Common myeloid progenitor, CD34-positive (primary cell): ENCODE measurements around the gene GJA10.
A peak's percentile ranks its signal among the peaks of the same experiment; 100 is the strongest.

Source experiments
- CTCF ChIA-PET: fragments of 350-600 bp; sonication (Branson Sonifier 250); formaldehyde crosslinking; loops from one replicate; lab custom pipeline; 2021; ENCODE audit warnings: antibody characterized with exemption; lab: Charles Lee
- POLR2A ChIA-PET: fragments of 350-600 bp; sonication (Branson Sonifier 250); formaldehyde crosslinking; loops from one replicate; lab custom pipeline; 2021; ENCODE audit warnings: antibody characterized with exemption; lab: Charles Lee
- DNase-seq, 3 donors: peaks; one replicate each; pipeline versions ENCODE4 v3.0.0 to v3.0.0-alpha.2; 2013
- H3K27ac ChIP-seq, 2 experiments: 1 replicate in 1 of 2; 2 replicates in 1 of 2; pipeline ENCODE4 v1.7.0; 2013; ENCODE audit warnings: inconsistent platforms in 2 of 2, low read length in 2 of 2, mild to moderate bottlenecking in 2 of 2, low read depth in 1 of 2, moderate library complexity in 1 of 2; ENCODE audit not compliant: severe bottlenecking in 2 of 2, insufficient read depth in 1 of 2, poor library complexity in 1 of 2
- H3K27me3 ChIP-seq, 5 experiments: replicated peaks in 2 of 5; 1 replicate in 3 of 5; 2 replicates in 2 of 5; pipeline versions ENCODE4 v1.6.1 to v1.7.0; 2013; ENCODE audit warnings: low read length in 4 of 5, mild to moderate bottlenecking in 2 of 5, moderate library complexity in 2 of 5, inconsistent platforms in 1 of 5; ENCODE audit not compliant: insufficient read depth in 5 of 5, control insufficient read depth in 4 of 5
- H3K36me3 ChIP-seq, 4 experiments: 1 replicate in 2 of 4; 2 replicates in 2 of 4; pipeline versions ENCODE4 v1.6.1 to v1.7.0; 2013; ENCODE audit warnings: low read length in 3 of 4, control low read depth in 1 of 4, mild to moderate bottlenecking in 1 of 4; ENCODE audit not compliant: control insufficient read depth in 4 of 4, insufficient read depth in 4 of 4
- H3K4me1 ChIP-seq, 4 experiments: 1 replicate in 3 of 4; 2 replicates in 1 of 4; pipeline versions ENCODE4 v1.6.1 to v1.7.1; 2013; ENCODE audit warnings: low read length in 3 of 4, mild to moderate bottlenecking in 3 of 4, control low read depth in 1 of 4, inconsistent platforms in 1 of 4, moderate library complexity in 1 of 4; ENCODE audit not compliant: control insufficient read depth in 4 of 4, insufficient read depth in 4 of 4; ENCODE audit errors: control extremely low read depth in 1 of 4
- H3K4me3 ChIP-seq, 7 experiments: 1 replicate in 4 of 7; 2 replicates in 3 of 7; pipeline versions ENCODE4 v1.5.1 to v1.7.0; 2013; ENCODE audit warnings: mild to moderate bottlenecking in 7 of 7, low read length in 6 of 7, moderate library complexity in 6 of 7, inconsistent platforms in 2 of 7, low read depth in 2 of 7, control low read depth in 1 of 7; ENCODE audit not compliant: insufficient read depth in 4 of 7, control insufficient read depth in 1 of 7; ENCODE audit errors: extremely low read depth in 1 of 7
- H3K9me3 ChIP-seq, 5 experiments: 1 replicate in 4 of 5; 2 replicates in 1 of 5; pipeline versions ENCODE4 v1.6.1 to v1.7.1; 2013; ENCODE audit warnings: low read length in 4 of 5, mild to moderate bottlenecking in 2 of 5, inconsistent platforms in 1 of 5, low read depth in 1 of 5, moderate library complexity in 1 of 5; ENCODE audit not compliant: control insufficient read depth in 4 of 5, insufficient read depth in 2 of 5; ENCODE audit errors: control extremely low read depth in 1 of 5
- WGBS: methylation state at CpG from one replicate; pipeline ENCODE4 v1.1.5; 2013; ENCODE audit not compliant: insufficient coverage; 5-methylcytosine and 5-hydroxymethylcytosine counted together

GJA10 gene

GRCh38 chr6:89866024-89866678, 28.1 kb upstream of the GJA10 start:
- Histone ChIP-seq H3K36me3 (peaks cover 27 to 71% (median 60%) of the 10 kb centered on the region in 4 experiments), H3K27me3 (no peaks in the 10 kb centered on the region), H3K9me3 (peaks cover 0 to 3% (median 0%) of the 10 kb centered on the region in 5 experiments), H3K4me1 (no peaks in the 10 kb centered on the region), H3K4me3 (no peak overlapping the region), H3K27ac (no peak overlapping the region)
- POLR2A ChIA-PET, result no interaction called here
- DNase-seq, result no peak
- CTCF ChIA-PET, result no interaction called here
- WGBS, result 100% methylated on average over 1 of the region's 6 CpGs

GRCh38 chr6:89873721-89874120, 20.5 kb upstream of the GJA10 start:
- peaks cover 2 to 35% (median 19%) of the 10 kb centered on the region in 4 experiments for H3K36me3 ChIP-seq
- H3K4me3 ChIP-seq, result no peak overlapping the region
- H3K27ac ChIP-seq, result no peak overlapping the region
- no peaks in the 10 kb centered on the region for H3K9me3 ChIP-seq
- CTCF ChIA-PET, result interaction anchor here (0.9 kb wide), 1 partner anchor 12 kb away, joined by 3 read pairs; no protein-coding TSS in a partner anchor
- no peaks in the 10 kb centered on the region for H3K4me1 ChIP-seq
- POLR2A ChIA-PET, result interaction anchor here (0.7 kb wide), 1 partner anchor 8 kb away, joined by 3 read pairs; no protein-coding TSS in a partner anchor
- no peaks in the 10 kb centered on the region for H3K27me3 ChIP-seq
- no peak for DNase-seq

GRCh38 chr6:89874438-89874837, 19.8 kb upstream of the GJA10 start:
- Histone ChIP-seq H3K4me3 (no peak overlapping the region), H3K9me3 (no peaks in the 10 kb centered on the region), H3K4me1 (no peaks in the 10 kb centered on the region), H3K36me3 (peaks cover 2 to 32% (median 19%) of the 10 kb centered on the region in 4 experiments), H3K27me3 (no peaks in the 10 kb centered on the region), H3K27ac (no peak overlapping the region)
- CTCF ChIA-PET, result no interaction called here
- DNase-seq, result peak in 1 of 3 donors; percentile 6
- WGBS, result no CpG with 5 or more reads among the region's 3 CpGs
- POLR2A ChIA-PET, result no interaction called here

GRCh38 chr6:89886378-89887120, 7.7 kb upstream of the GJA10 start:
- H3K4me3 ChIP-seq, result no peak overlapping the region
- WGBS, result 94% methylated on average over 44 of the region's 44 CpGs
- DNase-seq, result no peak
- H3K9me3 ChIP-seq, result peaks cover 0 to 5% (median 0%) of the 10 kb centered on the region in 5 experiments
- H3K27me3 ChIP-seq, result peaks cover 3 to 48% (median 11%) of the 10 kb centered on the region in 5 experiments
- CTCF ChIA-PET, result interaction anchor here (0.6 kb wide), 2 partner anchors 256 to 781 kb away, joined by 3 read pairs; no protein-coding TSS in a partner anchor
- H3K27ac ChIP-seq, result no peak overlapping the region
- no peaks in the 10 kb centered on the region for H3K36me3 ChIP-seq
- POLR2A ChIA-PET, result no interaction called here
- H3K4me1 ChIP-seq, result peaks cover 0 to 6% (median 3%) of the 10 kb centered on the region in 4 experiments

- H3K4me1 ChIP-seq, result peaks cover 0 to 6% (median 3%) of the 10 kb centered on the region in 4 experiments
- DNase-seq, result peak in 2 of 3 donors; percentile 3 to 13
- peaks cover 3 to 54% (median 14%) of the 10 kb centered on the region in 5 experiments for H3K27me3 ChIP-seq
- ChIA-PET POLR2A (no interaction called here), CTCF (no interaction called here)
- no peaks in the 10 kb centered on the region for H3K36me3 ChIP-seq
- peaks cover 0 to 5% (median 0%) of the 10 kb centered on the region in 5 experiments for H3K9me3 ChIP-seq
- 34% methylated on average over 33 of the region's 43 CpGs for WGBS
- H3K27ac ChIP-seq, result no peak overlapping the region
- peak overlapping the region in 2 of 7 experiments; percentile 19 to 20 for H3K4me3 ChIP-seq
Measured at GRCh38 chr6:89887452-89888137, 6.7 kb upstream of the GJA10 start.

- Histone ChIP-seq H3K4me1 (peaks cover 0 to 6% (median 3%) of the 10 kb centered on the region in 4 experiments), H3K27ac (no peak overlapping the region), H3K36me3 (no peaks in the 10 kb centered on the region), H3K27me3 (peaks cover 3 to 54% (median 14%) of the 10 kb centered on the region in 5 experiments), H3K9me3 (peaks cover 0 to 5% (median 0%) of the 10 kb centered on the region in 5 experiments), H3K4me3 (no peak overlapping the region)
- DNase-seq, result no peak
- 79% methylated on average over 4 of the region's 7 CpGs for WGBS
- ChIA-PET CTCF (no interaction called here), POLR2A (no interaction called here)
Measured at GRCh38 chr6:89888138-89888514, 6.1 kb upstream of the GJA10 start.
